ENCODE data around the gene MYO1B.

The MYO1B gene

DNA sequence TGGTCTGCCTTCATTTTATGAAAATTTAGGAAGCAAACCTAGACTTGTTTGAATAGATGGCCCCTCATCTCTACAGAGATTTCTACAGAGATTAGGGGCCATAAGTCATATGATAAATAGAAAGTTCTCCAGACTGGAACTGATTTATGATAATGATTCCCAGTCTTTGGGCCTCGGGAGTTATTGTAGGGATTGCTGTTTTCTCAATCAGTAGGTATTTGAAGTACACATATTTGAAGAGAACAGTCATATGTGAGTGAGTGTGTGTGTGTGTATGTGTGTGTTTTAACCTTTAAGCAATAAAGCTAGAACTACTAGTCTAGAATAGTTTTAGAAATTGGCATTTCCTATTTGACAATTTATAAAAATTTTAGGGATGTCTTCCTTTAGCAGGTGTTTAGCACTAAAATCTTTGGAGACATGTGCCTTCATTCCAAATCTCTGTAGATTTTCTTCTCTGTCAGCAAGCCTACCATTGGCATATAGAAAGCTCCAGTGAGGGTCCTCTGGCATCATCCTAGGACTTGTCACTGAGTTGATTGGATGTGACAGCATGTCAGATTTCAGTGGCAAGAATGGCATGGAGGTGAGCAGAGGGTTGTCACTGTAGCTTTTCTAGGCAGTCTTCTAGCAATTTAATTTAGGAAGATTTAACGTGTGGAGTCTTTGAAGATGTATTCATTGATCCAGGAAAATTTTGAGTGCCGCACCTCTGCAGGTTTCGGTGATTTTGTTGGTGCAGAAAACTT, 71.2 kb downstream of the MYO1B start:
- Histone ChIP-seq H4K20me1 (ENCODE audit: insufficient read depth, low read length, poor library complexity, severe bottlenecking) (no peaks in the 10 kb centered on the region), H3K79me2 (ENCODE audit: insufficient read depth, low read length) (peaks cover 53% of the 10 kb centered on the region; the same call in 1 of the 2 replicates), H3K4me1 (ENCODE audit: insufficient read depth, low read length, poor library complexity, severe bottlenecking) (peaks cover 28% of the 10 kb centered on the region), H3K4me2 (ENCODE audit: low read depth, low read length, poor library complexity, severe bottlenecking) (no peak overlapping the region), H3K36me3 (ENCODE audit: insufficient read depth, low read length) (no peaks in the 10 kb centered on the region), H2AFZ (ENCODE audit: low read length) (no peak overlapping the region), H3K9ac (ENCODE audit: low read depth, low read length, poor library complexity, severe bottlenecking) (no peak overlapping the region), H3K27me3 (ENCODE audit: insufficient read depth, low read length, poor library complexity, severe bottlenecking) (no peaks in the 10 kb centered on the region), H3K9me3 (ENCODE audit: insufficient read depth, low read depth, low read length) (no peaks in the 10 kb centered on the region), H3K9me2 (replicated peaks; ENCODE audit: low read depth, low read length) (no peaks in the 10 kb centered on the region), H3F3A (ENCODE audit: low read depth) (no peaks in the 10 kb centered on the region; the same call in 1 of the 2 replicates), H3K4me3 (ENCODE audit: low read length, poor library complexity, severe bottlenecking) (no peak overlapping the region)
- TF ChIP-seq EZH2phosphoT487 (IDR thresholded peaks at IDR 0.05; ENCODE audit: borderline replicate concordance) (no peak), CTCF (conservative IDR thresholded peaks at IDR 0.05; ENCODE audit: low read length) (no peak)

- H3F3A ChIP-seq (ENCODE audit: low read depth) = peaks cover 3% of the 10 kb centered on the region
- H3K9ac ChIP-seq (ENCODE audit: low read depth, low read length, poor library complexity, severe bottlenecking) = no peak overlapping the region
- no peaks in the 10 kb centered on the region for H3K36me3 ChIP-seq (ENCODE audit: insufficient read depth, low read length)
- H3K27me3 ChIP-seq (ENCODE audit: insufficient read depth, low read length, poor library complexity, severe bottlenecking) = no peaks in the 10 kb centered on the region
- peak overlapping the region; percentile 22 for H3K4me2 ChIP-seq (ENCODE audit: low read depth, low read length, poor library complexity, severe bottlenecking)
- peaks cover 45% of the 10 kb centered on the region for H3K4me1 ChIP-seq (ENCODE audit: insufficient read depth, low read length, poor library complexity, severe bottlenecking)
- H2AFZ ChIP-seq (ENCODE audit: low read length) = no peak overlapping the region
- no peak overlapping the region for H3K4me3 ChIP-seq (ENCODE audit: low read length, poor library complexity, severe bottlenecking)
- H3K9me2 ChIP-seq (replicated peaks; ENCODE audit: low read depth, low read length) = no peaks in the 10 kb centered on the region
- no peak for TF ChIP-seq CTCF (conservative IDR thresholded peaks at IDR 0.05; ENCODE audit: low read length)
- TF ChIP-seq EZH2phosphoT487 (IDR thresholded peaks at IDR 0.05; ENCODE audit: borderline replicate concordance) = no peak
- H3K79me2 ChIP-seq (ENCODE audit: insufficient read depth, low read length) = peaks cover 60% of the 10 kb centered on the region; the same call in 1 of the 2 replicates
- peaks cover 9% of the 10 kb centered on the region for H4K20me1 ChIP-seq (ENCODE audit: insufficient read depth, low read length, poor library complexity, severe bottlenecking)
- H3K9me3 ChIP-seq (ENCODE audit: insufficient read depth, low read depth, low read length) = no peaks in the 10 kb centered on the region
Observed at GRCh38 chr2:191318037-191318728, 73.0 kb downstream of the MYO1B start.

- peaks cover 59% of the 10 kb centered on the region; the same call in 1 of the 2 replicates for H3K79me2 ChIP-seq (ENCODE audit: insufficient read depth, low read length)
- no peak overlapping the region for H3K4me3 ChIP-seq (ENCODE audit: low read length, poor library complexity, severe bottlenecking)
- peaks cover 45% of the 10 kb centered on the region for H3K4me1 ChIP-seq (ENCODE audit: insufficient read depth, low read length, poor library complexity, severe bottlenecking)
- H2AFZ ChIP-seq (ENCODE audit: low read length) = no peak overlapping the region
- no peak overlapping the region for H3K9ac ChIP-seq (ENCODE audit: low read depth, low read length, poor library complexity, severe bottlenecking)
- H3K27me3 ChIP-seq (ENCODE audit: insufficient read depth, low read length, poor library complexity, severe bottlenecking) = no peaks in the 10 kb centered on the region
- peaks cover 9% of the 10 kb centered on the region for H4K20me1 ChIP-seq (ENCODE audit: insufficient read depth, low read length, poor library complexity, severe bottlenecking)
- H3F3A ChIP-seq (ENCODE audit: low read depth) = peaks cover 3% of the 10 kb centered on the region
- TF ChIP-seq CTCF (conservative IDR thresholded peaks at IDR 0.05; ENCODE audit: low read length) (no peak), EZH2phosphoT487 (IDR thresholded peaks at IDR 0.05; ENCODE audit: borderline replicate concordance) (no peak)
- no peaks in the 10 kb centered on the region; the same call in 1 of the 2 replicates for H3K9me3 ChIP-seq (ENCODE audit: insufficient read depth, low read depth, low read length)
- no peaks in the 10 kb centered on the region for H3K9me2 ChIP-seq (replicated peaks; ENCODE audit: low read depth, low read length)
- H3K4me2 ChIP-seq (ENCODE audit: low read depth, low read length, poor library complexity, severe bottlenecking) = peak overlapping the region; percentile 22
- H3K36me3 ChIP-seq (ENCODE audit: insufficient read depth, low read length) = no peaks in the 10 kb centered on the region; the same call in 1 of the 2 replicates
Observed at GRCh38 chr2:191318729-191319078, 73.5 kb downstream of the MYO1B start.

Measured in Loucy (cell line).